ENCODE data around the gene NAGK. TPM values are rescaled to one million over a fixed set of nuclear protein-coding genes. Genes with fewer than 3 reads are reported as not detected.
"Not testable (repeated sequence)": the region's sequence is repeated elsewhere in the genome, so short reads cannot be mapped to it uniquely, and the experiment has no call there.

The NAGK gene
- total and polyA plus RNA-seq, 4 experiments from 2014 or later: 73.8 to 167 (median 122) TPM

GRCh38 chr2:71106463-71106862 is 38.0 kb downstream of the NAGK start:
- H3K4me3 Mint-ChIP-seq; H3K4me3 ChIP-seq (ENCODE audit: low read length in 2 of 2); intact Hi-C loops (cut with micrococcal nuclease); H3K9me3 ChIP-seq (ENCODE audit: control insufficient read depth in 1 of 2, low read length in 2 of 2); H3K27ac ChIP-seq (ENCODE audit: low read depth, low read length); CTCF ChIA-PET (ENCODE audit: partially characterized antibody); H3K27me3 Mint-ChIP-seq; H3K36me3 ChIP-seq (ENCODE audit: insufficient read depth, low read length); H3K27ac Mint-ChIP-seq; POLR2A ChIA-PET (ENCODE audit: partially characterized antibody); H3K4me1 Mint-ChIP-seq; H3K9me3 Mint-ChIP-seq; H3K27me3 ChIP-seq (ENCODE audit: insufficient read depth, low read length); H3K4me1 ChIP-seq (ENCODE audit: insufficient read depth, low read length); DNase-seq: not testable (repeated sequence)
- H3K36me3 Mint-ChIP-seq: peaks cover 3 to 17% of the 10 kb centered on the region in 2 donors

- H3K36me3 Mint-ChIP-seq: peaks cover 7 to 24% of the 10 kb centered on the region in 2 donors
- intact Hi-C loops (cut with micrococcal nuclease): no loop called here
- H3K4me3 Mint-ChIP-seq: no peak overlapping the region
- H3K4me1 Mint-ChIP-seq: no peaks in the 10 kb centered on the region
- Histone ChIP-seq H3K9me3 (ENCODE audit: control insufficient read depth in 1 of 2, low read length in 2 of 2) (no peaks in the 10 kb centered on the region), H3K4me3 (ENCODE audit: low read length in 2 of 2) (no peak overlapping the region), H3K4me1 (ENCODE audit: insufficient read depth, low read length) (no peaks in the 10 kb centered on the region), H3K27ac (ENCODE audit: low read depth, low read length) (no peak overlapping the region), H3K36me3 (ENCODE audit: insufficient read depth, low read length) (no peaks in the 10 kb centered on the region), H3K27me3 (ENCODE audit: insufficient read depth, low read length) (no peaks in the 10 kb centered on the region)
- peaks cover 0 to 1% (median 0%) of the 10 kb centered on the region in 8 donors for H3K9me3 Mint-ChIP-seq
- no peaks in the 10 kb centered on the region for H3K27me3 Mint-ChIP-seq
- ChIA-PET POLR2A (ENCODE audit: partially characterized antibody) (no interaction called here), CTCF (ENCODE audit: partially characterized antibody) (no interaction called here)
- H3K27ac Mint-ChIP-seq: peak overlapping the region in 2 of 7 donors; percentile 0 to 67
- DNase-seq: no peak
Observed at GRCh38 chr2:71108091-71108490, 39.6 kb downstream of the NAGK start.

GRCh38 chr2:71113843-71114242 is 45.4 kb downstream of the NAGK start:
- H3K27ac ChIP-seq (ENCODE audit: low read depth, low read length): no peak overlapping the region
- intact Hi-C loops (cut with micrococcal nuclease): no loop called here
- H3K4me3 ChIP-seq (ENCODE audit: low read length in 2 of 2): no peak overlapping the region
- no peaks in the 10 kb centered on the region for H3K27me3 Mint-ChIP-seq
- H3K36me3 ChIP-seq (ENCODE audit: insufficient read depth, low read length): no peaks in the 10 kb centered on the region
- H3K27me3 ChIP-seq (ENCODE audit: insufficient read depth, low read length): no peaks in the 10 kb centered on the region
- H3K4me1 ChIP-seq (ENCODE audit: insufficient read depth, low read length): no peaks in the 10 kb centered on the region
- H3K36me3 Mint-ChIP-seq: peaks cover 33 to 54% of the 10 kb centered on the region in 2 donors
- peak overlapping the region in 3 of 7 donors; percentile 15 to 28 (median 20) for H3K27ac Mint-ChIP-seq
- ChIA-PET POLR2A (ENCODE audit: partially characterized antibody) (interaction anchor here (1.5 kb wide), 1 partner anchor 46 kb away, joined by 4 read pairs; the partner anchor contains the start of gene NAGK), CTCF (ENCODE audit: partially characterized antibody) (interaction anchor here (1.0 to 2.0 kb wide), 3 partner anchors 10 to 13 kb away, joined by 3 to 8 read pairs (median 4); no protein-coding TSS in a partner anchor)
- peaks cover 0 to 3% (median 0%) of the 10 kb centered on the region in 4 donors for H3K4me1 Mint-ChIP-seq
- H3K9me3 ChIP-seq (ENCODE audit: control insufficient read depth in 1 of 2, low read length in 2 of 2): no peaks in the 10 kb centered on the region
- no peak overlapping the region for H3K4me3 Mint-ChIP-seq
- H3K9me3 Mint-ChIP-seq: no peaks in the 10 kb centered on the region
- no peak for DNase-seq

GRCh38 chr2:71117063-71117462 is 48.6 kb downstream of the NAGK start:
- H3K27me3 Mint-ChIP-seq: no peaks in the 10 kb centered on the region
- no peak overlapping the region for H3K4me3 Mint-ChIP-seq
- no peaks in the 10 kb centered on the region for H3K9me3 Mint-ChIP-seq
- Histone ChIP-seq H3K9me3 (ENCODE audit: control insufficient read depth in 1 of 2, low read length in 2 of 2) (no peaks in the 10 kb centered on the region), H3K36me3 (ENCODE audit: insufficient read depth, low read length) (no peaks in the 10 kb centered on the region), H3K27ac (ENCODE audit: low read depth, low read length) (no peak overlapping the region), H3K4me1 (ENCODE audit: insufficient read depth, low read length) (no peaks in the 10 kb centered on the region), H3K27me3 (ENCODE audit: insufficient read depth, low read length) (no peaks in the 10 kb centered on the region), H3K4me3 (ENCODE audit: low read length in 2 of 2) (no peak overlapping the region)
- intact Hi-C loops (cut with micrococcal nuclease): no loop called here
- peaks cover 0 to 4% (median 3%) of the 10 kb centered on the region in 4 donors for H3K4me1 Mint-ChIP-seq
- no peak for DNase-seq
- no peak overlapping the region for H3K27ac Mint-ChIP-seq
- CTCF ChIA-PET (ENCODE audit: partially characterized antibody): no interaction called here
- peaks cover 43 to 56% of the 10 kb centered on the region in 2 donors for H3K36me3 Mint-ChIP-seq
- POLR2A ChIA-PET (ENCODE audit: partially characterized antibody): no interaction called here

GRCh38 chr2:71120195-71120594 is 51.7 kb downstream of the NAGK start:
- no peak for DNase-seq
- H3K4me3 Mint-ChIP-seq: peak overlapping the region in 1 of 8 donors; percentile 5
- intact Hi-C loops (cut with micrococcal nuclease): no loop called here
- no peaks in the 10 kb centered on the region for H3K27me3 ChIP-seq (ENCODE audit: insufficient read depth, low read length)
- no peak overlapping the region for H3K27ac Mint-ChIP-seq
- no peaks in the 10 kb centered on the region for H3K27me3 Mint-ChIP-seq
- CTCF ChIA-PET (ENCODE audit: partially characterized antibody): interaction anchor here (1.6 kb wide), 1 partner anchor 20 kb away, joined by 4 read pairs; no protein-coding TSS in a partner anchor
- H3K4me1 ChIP-seq (ENCODE audit: insufficient read depth, low read length): no peaks in the 10 kb centered on the region
- H3K36me3 Mint-ChIP-seq: peaks cover 31 to 44% of the 10 kb centered on the region in 2 donors
- H3K9me3 ChIP-seq (ENCODE audit: control insufficient read depth in 1 of 2, low read length in 2 of 2): no peaks in the 10 kb centered on the region
- peaks cover 0 to 4% (median under 1%) of the 10 kb centered on the region in 4 donors for H3K4me1 Mint-ChIP-seq
- no peak overlapping the region for H3K4me3 ChIP-seq (ENCODE audit: low read length in 2 of 2)
- H3K36me3 ChIP-seq (ENCODE audit: insufficient read depth, low read length): no peaks in the 10 kb centered on the region
- POLR2A ChIA-PET (ENCODE audit: partially characterized antibody): no interaction called here
- H3K9me3 Mint-ChIP-seq: no peaks in the 10 kb centered on the region
- H3K27ac ChIP-seq (ENCODE audit: low read depth, low read length): no peak overlapping the region

- intact Hi-C loops (cut with micrococcal nuclease): no loop called here
- Histone ChIP-seq H3K27ac (ENCODE audit: low read depth, low read length) (no peak overlapping the region), H3K9me3 (ENCODE audit: control insufficient read depth in 1 of 2, low read length in 2 of 2) (no peaks in the 10 kb centered on the region), H3K4me3 (ENCODE audit: low read length in 2 of 2) (no peak overlapping the region), H3K36me3 (ENCODE audit: insufficient read depth, low read length) (no peaks in the 10 kb centered on the region), H3K4me1 (ENCODE audit: insufficient read depth, low read length) (no peaks in the 10 kb centered on the region), H3K27me3 (ENCODE audit: insufficient read depth, low read length) (no peaks in the 10 kb centered on the region)
- no peak for DNase-seq
- CTCF ChIA-PET (ENCODE audit: partially characterized antibody): interaction anchor here (0.9 kb wide), 1 partner anchor 178 kb away, joined by 3 read pairs; no protein-coding TSS in a partner anchor
- POLR2A ChIA-PET (ENCODE audit: partially characterized antibody): interaction anchor here (0.9 to 1.0 kb wide), 2 partner anchors 9 to 53 kb away, joined by 4 to 5 read pairs; partner anchors contain the start of genes MPHOSPH10 and NAGK
- peak overlapping the region in 1 of 7 donors; percentile 26 for H3K27ac Mint-ChIP-seq
- peaks cover 26 to 43% of the 10 kb centered on the region in 2 donors for H3K36me3 Mint-ChIP-seq
- no peak overlapping the region for H3K4me3 Mint-ChIP-seq
- H3K9me3 Mint-ChIP-seq: no peaks in the 10 kb centered on the region
- H3K27me3 Mint-ChIP-seq: no peaks in the 10 kb centered on the region
- H3K4me1 Mint-ChIP-seq: peaks cover 0 to 6% (median 2%) of the 10 kb centered on the region in 4 donors
Observed at GRCh38 chr2:71121479-71121878, 53.0 kb downstream of the NAGK start.

- POLR2A ChIA-PET (ENCODE audit: partially characterized antibody): no interaction called here
- H3K4me1 Mint-ChIP-seq: peaks cover 6 to 9% (median 6%) of the 10 kb centered on the region in 4 donors
- CTCF ChIA-PET (ENCODE audit: partially characterized antibody): no interaction called here
- H3K36me3 Mint-ChIP-seq: peaks cover 23 to 40% of the 10 kb centered on the region in 2 donors
- H3K27ac Mint-ChIP-seq: no peak overlapping the region
- Histone ChIP-seq H3K36me3 (ENCODE audit: insufficient read depth, low read length) (no peaks in the 10 kb centered on the region), H3K27ac (ENCODE audit: low read depth, low read length) (no peak overlapping the region), H3K9me3 (ENCODE audit: control insufficient read depth in 1 of 2, low read length in 2 of 2) (no peaks in the 10 kb centered on the region), H3K4me1 (ENCODE audit: insufficient read depth, low read length) (no peaks in the 10 kb centered on the region), H3K27me3 (ENCODE audit: insufficient read depth, low read length) (no peaks in the 10 kb centered on the region), H3K4me3 (ENCODE audit: low read length in 2 of 2) (no peak overlapping the region)
- intact Hi-C loops (cut with micrococcal nuclease): no loop called here
- H3K4me3 Mint-ChIP-seq: no peak overlapping the region
- DNase-seq: no peak
- H3K27me3 Mint-ChIP-seq: no peaks in the 10 kb centered on the region
- H3K9me3 Mint-ChIP-seq: no peaks in the 10 kb centered on the region
Observed at GRCh38 chr2:71122387-71123298, 54.2 kb downstream of the NAGK start.
